Neural progenitor cell (in vitro differentiated cells): Measurements from ENCODE around the gene COG7.

ENCODE experiments used
- EZH2phosphoT487 ChIP-seq: fragments of 200-600 bp; sonication (generic); IDR thresholded peaks from 2 replicates; pipeline ENCODE4 v1.6.1; 2017; ENCODE audit warnings: antibody characterized with exemption
- TF ChIP-seq, protein P1 (sequence below): fragments of 200-600 bp; sonication (generic); IDR thresholded peaks from 2 replicates; pipeline ENCODE4 v1.5.1; 2017; ENCODE audit warnings: antibody characterized with exemption, mild to moderate bottlenecking

DNA sequence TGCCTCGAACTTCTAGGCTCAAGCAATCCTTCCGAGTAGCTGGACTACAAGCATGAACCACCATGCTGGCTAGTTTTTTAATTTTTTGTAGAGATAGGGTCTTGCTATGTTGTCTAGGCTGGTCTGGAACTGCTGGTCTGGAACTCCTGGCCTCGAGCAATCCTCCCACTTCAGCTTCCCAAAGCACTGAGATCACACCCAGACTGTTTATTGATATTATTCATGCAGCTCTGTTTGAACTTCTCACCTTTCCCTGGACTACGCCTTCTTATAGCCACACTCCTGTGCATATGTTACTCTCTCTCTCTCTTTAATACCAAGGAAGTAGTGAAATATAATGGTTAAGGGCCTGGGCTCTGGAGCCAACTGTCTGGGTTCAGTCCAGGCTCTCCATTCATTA is 4.6 kb downstream of the COG7 start:
- no peak for TF ChIP-seq EZH2phosphoT487
- TF ChIP-seq, protein P1, sequence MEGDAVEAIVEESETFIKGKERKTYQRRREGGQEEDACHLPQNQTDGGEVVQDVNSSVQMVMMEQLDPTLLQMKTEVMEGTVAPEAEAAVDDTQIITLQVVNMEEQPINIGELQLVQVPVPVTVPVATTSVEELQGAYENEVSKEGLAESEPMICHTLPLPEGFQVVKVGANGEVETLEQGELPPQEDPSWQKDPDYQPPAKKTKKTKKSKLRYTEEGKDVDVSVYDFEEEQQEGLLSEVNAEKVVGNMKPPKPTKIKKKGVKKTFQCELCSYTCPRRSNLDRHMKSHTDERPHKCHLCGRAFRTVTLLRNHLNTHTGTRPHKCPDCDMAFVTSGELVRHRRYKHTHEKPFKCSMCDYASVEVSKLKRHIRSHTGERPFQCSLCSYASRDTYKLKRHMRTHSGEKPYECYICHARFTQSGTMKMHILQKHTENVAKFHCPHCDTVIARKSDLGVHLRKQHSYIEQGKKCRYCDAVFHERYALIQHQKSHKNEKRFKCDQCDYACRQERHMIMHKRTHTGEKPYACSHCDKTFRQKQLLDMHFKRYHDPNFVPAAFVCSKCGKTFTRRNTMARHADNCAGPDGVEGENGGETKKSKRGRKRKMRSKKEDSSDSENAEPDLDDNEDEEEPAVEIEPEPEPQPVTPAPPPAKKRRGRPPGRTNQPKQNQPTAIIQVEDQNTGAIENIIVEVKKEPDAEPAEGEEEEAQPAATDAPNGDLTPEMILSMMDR: no peak
